Left ventricle myocardium inferior (tissue), 1 donor: ENCODE measurements around the gene PPFIBP1. TPM values are rescaled to one million over a fixed set of nuclear protein-coding genes. Genes with fewer than 3 reads are reported as not detected.
"Not testable (repeated sequence)": the region's sequence is repeated elsewhere in the genome, so short reads cannot be mapped to it uniquely, and the experiment has no call there.

Source experiments
- DNase-seq: peaks from one replicate; pipeline ENCODE4 v3.0.0-alpha.2; 2020
- H3K27ac ChIP-seq: fragments of 200-600 bp; replicated peaks from 2 replicates; pipeline ENCODE4 v1.8.0; 2021
- H3K27me3 ChIP-seq: fragments of 200-600 bp; 2 replicates; pipeline ENCODE4 v1.8.0; 2021; ENCODE audit warnings: low read depth
- H3K36me3 ChIP-seq: fragments of 200-600 bp; 2 replicates; pipeline ENCODE4 v1.8.0; 2021
- H3K4me1 ChIP-seq: fragments of 200-600 bp; 2 replicates; pipeline ENCODE4 v1.8.0; 2021
- H3K4me3 ChIP-seq: fragments of 200-600 bp; 2 replicates; pipeline ENCODE4 v1.8.0; 2021; ENCODE audit warnings: mild to moderate bottlenecking, moderate library complexity
- H3K9me3 ChIP-seq: fragments of 200-600 bp; replicated peaks from 2 replicates; pipeline ENCODE4 v1.8.0; 2021
- intact Hi-C: fragments of 100-400 bp; cut with micrococcal nuclease; formaldehyde crosslinking; loops from one replicate; pipeline ENCODE4 v1.11.0; 2022
- total RNA-seq: library from RNA; stranded (reverse); fragmentation: NEBNext Ultra II Directional; extraction: Animal tissue kit (Norgen Biotek cat#: 25700); gene quantifications from one replicate; pipeline ENCODE4 v1.2.1, GENCODE V29; 2021
- TF ChIP-seq, protein P1 (sequence below): fragments of 200-600 bp; IDR thresholded peaks from 2 replicates; pipeline ENCODE4 v1.8.0; 2021; ENCODE audit warnings: antibody characterized with exemption, mild to moderate bottlenecking, borderline replicate concordance
- donor health status: DM: no; HTN: yes; CAD: no; lungs with severe emphysema.

The PPFIBP1 gene
- total RNA-seq, 1 donor from 2014 or later = 258 TPM

DNA sequence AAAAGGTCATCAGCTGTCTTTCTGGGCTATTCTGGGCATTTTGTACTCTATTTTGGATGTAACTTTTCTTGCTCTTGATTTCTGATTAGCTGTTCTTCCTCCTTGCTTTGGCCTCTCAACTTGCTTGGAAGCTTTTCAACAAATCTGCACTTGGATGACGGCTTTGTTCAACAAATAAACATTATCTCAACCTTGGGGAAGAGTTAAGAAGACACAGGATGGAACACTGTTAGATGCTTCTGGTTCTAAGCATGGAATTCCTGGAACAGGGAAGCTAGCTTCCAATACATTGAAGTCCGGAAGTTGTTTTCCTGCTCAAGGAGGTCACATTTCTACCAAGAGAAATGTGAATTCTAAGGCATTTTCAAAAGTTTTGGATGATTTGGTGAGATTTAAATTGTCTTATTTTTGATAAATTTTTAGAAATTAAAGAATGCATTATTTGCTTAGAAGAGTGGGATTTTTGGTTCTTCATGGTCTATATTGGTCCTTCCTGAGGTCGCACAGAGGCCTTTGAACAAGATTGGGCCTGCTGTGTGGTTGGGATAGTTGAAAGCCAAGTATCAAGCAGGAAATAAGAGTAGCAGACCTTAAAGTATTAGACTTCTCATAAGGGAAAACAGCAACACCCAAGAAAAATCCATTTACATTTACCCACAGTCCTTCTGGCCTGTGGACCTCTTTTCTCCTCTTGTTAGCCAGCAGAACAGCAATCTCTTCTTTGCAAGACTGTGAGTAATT, 59.2 kb downstream of the PPFIBP1 start:
- Histone ChIP-seq H3K9me3 (no peaks in the 10 kb centered on the region), H3K4me1 (peaks cover 95% of the 10 kb centered on the region), H3K27ac (peak overlapping the region; percentile 89), H3K27me3 (no peaks in the 10 kb centered on the region), H3K4me3 (peak overlapping the region; percentile 10), H3K36me3 (peaks cover 3% of the 10 kb centered on the region)
- DNase-seq = no peak
- intact Hi-C loops = no loop called here
- TF ChIP-seq, protein P1, sequence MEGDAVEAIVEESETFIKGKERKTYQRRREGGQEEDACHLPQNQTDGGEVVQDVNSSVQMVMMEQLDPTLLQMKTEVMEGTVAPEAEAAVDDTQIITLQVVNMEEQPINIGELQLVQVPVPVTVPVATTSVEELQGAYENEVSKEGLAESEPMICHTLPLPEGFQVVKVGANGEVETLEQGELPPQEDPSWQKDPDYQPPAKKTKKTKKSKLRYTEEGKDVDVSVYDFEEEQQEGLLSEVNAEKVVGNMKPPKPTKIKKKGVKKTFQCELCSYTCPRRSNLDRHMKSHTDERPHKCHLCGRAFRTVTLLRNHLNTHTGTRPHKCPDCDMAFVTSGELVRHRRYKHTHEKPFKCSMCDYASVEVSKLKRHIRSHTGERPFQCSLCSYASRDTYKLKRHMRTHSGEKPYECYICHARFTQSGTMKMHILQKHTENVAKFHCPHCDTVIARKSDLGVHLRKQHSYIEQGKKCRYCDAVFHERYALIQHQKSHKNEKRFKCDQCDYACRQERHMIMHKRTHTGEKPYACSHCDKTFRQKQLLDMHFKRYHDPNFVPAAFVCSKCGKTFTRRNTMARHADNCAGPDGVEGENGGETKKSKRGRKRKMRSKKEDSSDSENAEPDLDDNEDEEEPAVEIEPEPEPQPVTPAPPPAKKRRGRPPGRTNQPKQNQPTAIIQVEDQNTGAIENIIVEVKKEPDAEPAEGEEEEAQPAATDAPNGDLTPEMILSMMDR = no peak

DNA sequence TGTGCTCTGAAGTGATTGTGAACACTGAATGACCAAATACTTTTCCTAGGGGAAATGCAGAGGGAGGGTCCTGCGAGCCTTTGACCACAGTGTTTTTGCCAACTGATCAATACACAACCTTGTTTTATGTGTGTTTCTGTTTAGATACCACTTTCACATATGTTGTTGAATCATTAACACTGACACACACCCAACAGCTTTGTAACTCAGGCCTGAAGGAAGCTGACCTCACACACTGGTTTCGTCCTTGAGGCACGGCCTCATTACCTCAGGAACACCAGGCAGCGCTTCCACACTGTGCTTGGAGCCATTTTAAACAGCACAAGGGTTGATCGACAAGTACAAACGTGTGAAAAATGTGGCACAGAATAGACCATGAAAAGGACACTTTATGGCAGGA, 60.0 kb downstream of the PPFIBP1 start:
- H3K27me3 ChIP-seq = no peaks in the 10 kb centered on the region
- no peak overlapping the region for H3K4me3 ChIP-seq
- DNase-seq = no peak
- H3K36me3 ChIP-seq = peaks cover 3% of the 10 kb centered on the region
- H3K9me3 ChIP-seq = no peaks in the 10 kb centered on the region
- intact Hi-C loops = no loop called here
- peaks cover 95% of the 10 kb centered on the region for H3K4me1 ChIP-seq
- TF ChIP-seq, protein P1 = no peak
- peak overlapping the region; percentile 89 for H3K27ac ChIP-seq

DNA sequence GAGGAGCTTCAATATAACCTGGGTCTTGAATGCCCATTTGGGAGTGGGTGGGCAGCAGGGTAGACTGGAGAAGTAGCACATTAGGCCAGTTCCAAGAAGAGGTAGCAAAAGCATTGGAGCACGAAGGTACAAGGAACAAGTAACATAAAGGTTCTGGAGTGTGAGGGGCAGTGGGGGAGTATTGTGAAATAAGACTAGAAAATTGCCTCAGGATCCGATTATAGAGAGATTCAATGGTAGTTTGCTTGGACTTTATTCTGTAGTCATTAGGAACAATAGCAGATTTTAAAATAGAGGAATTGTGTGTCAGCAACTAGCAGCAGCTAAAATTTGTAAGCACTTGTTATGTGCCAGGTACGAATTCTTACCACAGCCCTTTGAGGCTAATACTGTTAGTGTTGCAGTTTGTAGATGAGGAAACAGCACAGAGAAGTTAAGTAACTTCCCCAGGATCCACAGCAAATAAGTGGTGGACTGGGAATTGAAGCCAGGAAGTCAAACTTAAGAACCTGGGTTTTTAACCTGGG, 61.8 kb downstream of the PPFIBP1 start:
- Histone ChIP-seq H3K27ac (peak overlapping the region; percentile 89), H3K36me3 (peaks cover 3% of the 10 kb centered on the region), H3K4me1 (peaks cover 94% of the 10 kb centered on the region), H3K27me3 (no peaks in the 10 kb centered on the region), H3K9me3 (no peaks in the 10 kb centered on the region), H3K4me3 (no peak overlapping the region)
- intact Hi-C loops = no loop called here
- TF ChIP-seq, protein P1 = no peak
- DNase-seq = no peak

DNA sequence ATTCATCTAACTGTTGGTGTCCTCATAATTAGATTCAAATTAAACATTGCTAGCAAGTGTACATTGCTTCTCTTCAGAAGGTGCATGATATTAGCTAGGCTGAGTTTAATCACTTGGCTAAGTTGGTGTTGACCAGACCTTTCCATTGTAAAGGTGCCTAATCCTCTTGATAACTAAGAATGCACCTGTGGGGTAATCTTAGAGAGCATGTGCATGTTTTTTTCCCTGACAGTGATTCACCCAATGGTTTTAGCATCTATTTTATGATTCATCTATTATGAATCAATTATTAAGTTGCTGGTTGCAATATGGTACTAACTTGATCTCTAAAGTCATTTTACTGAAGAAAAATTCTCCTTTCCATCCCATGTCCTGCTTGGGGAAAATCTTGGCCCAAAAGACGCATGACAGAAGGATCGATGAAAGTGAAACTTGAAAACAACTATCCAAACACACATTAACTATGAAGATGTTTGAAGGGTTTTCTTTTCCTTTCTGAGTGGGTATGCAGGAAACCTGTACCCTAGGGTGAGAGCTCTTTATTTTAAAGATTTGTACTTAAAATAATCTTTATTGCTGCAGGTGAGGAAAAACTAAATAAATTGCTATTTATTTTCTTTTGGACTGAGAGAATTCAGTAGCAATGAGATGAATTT, 64.2 kb downstream of the PPFIBP1 start:
- H3K27ac ChIP-seq = peak overlapping the region; percentile 41
- intact Hi-C loops = not testable (repeated sequence)

DNA sequence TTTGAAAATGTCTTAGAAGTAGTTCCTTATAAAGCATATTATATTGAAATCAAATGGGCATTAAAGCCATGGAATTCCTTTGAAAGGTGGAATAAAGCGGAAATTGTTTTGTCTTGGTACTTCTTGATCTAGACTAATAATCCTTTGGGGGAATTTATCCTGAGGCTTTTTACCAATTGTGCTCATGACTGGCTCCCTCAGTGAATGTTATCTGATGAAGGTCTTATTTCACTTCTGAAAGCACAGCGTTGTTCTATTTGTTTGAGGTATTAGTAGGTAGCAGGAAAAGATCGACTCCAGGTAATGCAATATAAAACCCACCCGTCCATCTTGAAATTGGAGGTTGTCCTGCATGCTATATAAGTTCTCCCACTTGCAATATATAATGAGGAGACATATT, 64.8 kb downstream of the PPFIBP1 start:
- TF ChIP-seq, protein P1 = no peak
- H3K36me3 ChIP-seq = peaks cover 3% of the 10 kb centered on the region
- intact Hi-C loops = no loop called here
- peaks cover 94% of the 10 kb centered on the region for H3K4me1 ChIP-seq
- no peak overlapping the region for H3K4me3 ChIP-seq
- peak overlapping the region; percentile 41 for H3K27ac ChIP-seq
- no peaks in the 10 kb centered on the region for H3K9me3 ChIP-seq
- no peaks in the 10 kb centered on the region for H3K27me3 ChIP-seq
- no peak for DNase-seq

More for the DNA sequence above, 64.2 kb downstream of the PPFIBP1 start:
- not testable (repeated sequence) for H3K36me3 ChIP-seq, H3K9me3 ChIP-seq, H3K27me3 ChIP-seq, H3K4me3 ChIP-seq, DNase-seq
- H3K4me1 ChIP-seq = peaks cover 94% of the 10 kb centered on the region

DNA sequence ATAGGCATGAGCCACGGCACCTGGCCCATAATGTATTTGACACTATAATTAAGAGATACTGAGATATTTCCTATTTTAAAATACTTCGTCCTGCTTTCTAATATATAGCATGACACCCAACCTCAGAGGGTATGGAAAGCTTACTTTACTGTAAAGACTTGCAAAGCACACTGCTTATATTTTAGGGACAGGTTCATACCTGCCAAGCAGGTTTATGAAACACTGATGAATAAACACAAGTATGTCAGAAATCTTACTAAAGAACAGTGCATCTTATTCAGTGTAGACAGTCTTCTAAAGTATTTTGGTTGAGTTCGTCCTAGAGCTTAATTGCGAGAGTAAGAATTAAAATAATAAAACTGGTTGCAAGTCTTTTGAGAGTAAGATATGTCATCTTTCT, 65.4 kb downstream of the PPFIBP1 start:
- Histone ChIP-seq H3K4me3 (no peak overlapping the region), H3K27me3 (no peaks in the 10 kb centered on the region), H3K36me3 (peaks cover under 1% of the 10 kb centered on the region), H3K9me3 (no peaks in the 10 kb centered on the region), H3K27ac (no peak overlapping the region), H3K4me1 (peaks cover 92% of the 10 kb centered on the region)
- intact Hi-C loops = no loop called here
- DNase-seq = no peak
- TF ChIP-seq, protein P1 = no peak

DNA sequence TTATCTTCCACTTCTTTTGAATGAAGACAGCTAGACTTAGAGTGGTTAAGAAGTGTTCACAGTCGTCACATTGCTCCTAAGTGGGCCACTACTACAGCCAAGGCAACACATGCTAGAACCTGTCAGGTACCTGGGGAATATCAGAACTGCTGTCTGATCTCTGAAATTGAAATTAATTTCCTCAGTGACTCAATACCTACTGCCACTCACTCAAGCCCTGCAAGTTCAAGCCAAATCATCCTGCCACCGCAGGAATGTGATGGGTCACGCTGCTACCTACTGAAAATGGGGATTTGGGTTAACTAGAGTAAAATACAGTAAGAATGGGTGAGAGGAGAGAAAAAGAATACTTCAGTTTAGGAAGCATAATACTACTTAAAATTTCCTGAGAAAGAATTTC, 67.7 kb downstream of the PPFIBP1 start:
- H3K27ac ChIP-seq = peak overlapping the region; percentile 69
- intact Hi-C loops, H3K4me3 ChIP-seq, H3K9me3 ChIP-seq, DNase-seq, H3K27me3 ChIP-seq: not testable (repeated sequence)
- peaks cover 91% of the 10 kb centered on the region for H3K4me1 ChIP-seq
- H3K36me3 ChIP-seq = peaks cover 12% of the 10 kb centered on the region
